GM11168 (cell line): ENCODE results near the gene FAM174C.

Experiments
- in situ Hi-C: fragments of 300-500 bp; cut with MboI; formaldehyde crosslinking; loops from one replicate; pipeline ENCODE4 v1.12.0; 2022; ENCODE audit warnings: low sequenced_read_pairs; ENCODE audit not compliant: unreplicated experiment

Gene FAM174C

GRCh38 chr19:1260749-1261537 lies 14.4 kb upstream of the FAM174C start:
- in situ Hi-C loops = no loop called here

- in situ Hi-C loops = no loop called here
Observed at GRCh38 chr19:1261538-1261797, 13.9 kb upstream of the FAM174C start.

- in situ Hi-C loops = no loop called here
Observed at GRCh38 chr19:1261798-1262622, 13.3 kb upstream of the FAM174C start.

GRCh38 chr19:1262623-1263123 lies 12.7 kb upstream of the FAM174C start:
- in situ Hi-C loops = no loop called here

GRCh38 chr19:1263188-1263587 lies 12.1 kb upstream of the FAM174C start:
- in situ Hi-C loops = no loop called here

- in situ Hi-C loops = no loop called here
Observed at GRCh38 chr19:1264801-1265614, 10.3 kb upstream of the FAM174C start.

GRCh38 chr19:1265615-1266128 lies 9.7 kb upstream of the FAM174C start:
- in situ Hi-C loops = no loop called here

- in situ Hi-C loops = no loop called here
Observed at GRCh38 chr19:1266129-1266915, 9.0 kb upstream of the FAM174C start.

GRCh38 chr19:1266916-1267476 lies 8.3 kb upstream of the FAM174C start:
- in situ Hi-C loops = no loop called here

- in situ Hi-C loops = no loop called here
Observed at GRCh38 chr19:1267477-1268225, 7.7 kb upstream of the FAM174C start.

GRCh38 chr19:1268226-1269064 lies 6.9 kb upstream of the FAM174C start:
- in situ Hi-C loops = no loop called here

- in situ Hi-C loops = no loop called here
Observed at GRCh38 chr19:1269065-1269477, 6.3 kb upstream of the FAM174C start, which contains the start of gene CIRBP. Gene CIRBP (plus strand): TSS chr19:1269332. CDS start chr19:1270934, 1,602 bp downstream.

GRCh38 chr19:1269478-1270212 lies 5.7 kb upstream of the FAM174C start:
- in situ Hi-C loops = no loop called here

- in situ Hi-C loops = no loop called here
Observed at GRCh38 chr19:1270213-1270853, 5.0 kb upstream of the FAM174C start.

GRCh38 chr19:1270854-1271527 lies 4.3 kb upstream of the FAM174C start:
- in situ Hi-C loops = no loop called here
